ENCODE measurements around the gene FGFRL1. TPM values are rescaled to one million over a fixed set of nuclear protein-coding genes. Genes with fewer than 3 reads are reported as not detected.

Gene FGFRL1
- total and polyA plus RNA-seq, 2 donors from 2014 or later: 22.0 to 25.5 TPM

DNA sequence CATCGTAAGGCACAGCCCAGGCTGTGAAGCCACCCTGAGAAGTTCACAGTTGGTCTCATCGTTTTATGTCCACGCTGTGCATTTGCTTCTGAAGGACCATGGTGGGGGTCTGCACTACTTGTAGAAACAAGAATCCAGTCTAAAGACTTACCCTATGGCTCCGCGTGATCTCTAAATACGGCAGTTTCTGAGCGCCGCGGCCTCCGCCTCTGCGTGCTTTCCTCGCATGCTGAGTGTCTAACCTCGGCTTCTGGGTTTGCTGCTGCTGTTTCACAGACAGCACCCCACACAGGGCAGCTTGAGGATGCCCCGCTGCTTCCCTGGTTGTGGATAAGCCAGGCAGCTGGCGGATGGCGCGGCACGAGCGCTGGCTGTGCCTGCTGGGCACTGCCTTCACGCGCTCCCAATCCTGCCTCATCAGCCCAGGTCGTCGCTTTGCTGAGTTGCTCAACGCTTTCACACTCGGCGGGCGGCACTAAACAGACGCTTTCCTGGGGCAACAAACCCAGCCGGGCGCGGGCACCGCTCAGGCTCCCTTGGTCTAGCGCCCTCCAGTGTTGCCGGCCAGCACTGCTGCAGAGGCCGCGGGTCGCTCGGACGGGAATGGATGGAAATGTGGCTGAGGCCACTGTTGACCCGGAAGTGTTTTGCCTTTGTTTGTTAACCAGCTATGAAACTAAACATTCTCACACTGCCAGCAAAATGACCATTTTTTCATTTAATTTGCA lies 39.2 kb downstream of the FGFRL1 start:
- H3K9me3 ChIP-seq (ENCODE audit: control insufficient read depth in 2 of 3, insufficient read depth in 1 of 3, low read length in 3 of 3): no peaks in the 10 kb centered on the region
- intact Hi-C loops (cut with DNase I): no loop called here
- H3K4me1 ChIP-seq (ENCODE audit: control insufficient read depth in 2 of 3, insufficient read depth in 2 of 3, low read depth in 1 of 3, low read length in 3 of 3): peaks cover 0 to 5% (median 0%) of the 10 kb centered on the region in 3 donors
- no peak overlapping the region for H3K4me3 ChIP-seq (ENCODE audit: low read length in 3 of 3)
- H3K36me3 ChIP-seq (ENCODE audit: control insufficient read depth in 2 of 3, insufficient read depth in 3 of 3, low read length in 3 of 3): no peaks in the 10 kb centered on the region
- no peak overlapping the region for H3K9ac ChIP-seq (ENCODE audit: low read length in 3 of 3)
- TF ChIP-seq, protein P1, sequence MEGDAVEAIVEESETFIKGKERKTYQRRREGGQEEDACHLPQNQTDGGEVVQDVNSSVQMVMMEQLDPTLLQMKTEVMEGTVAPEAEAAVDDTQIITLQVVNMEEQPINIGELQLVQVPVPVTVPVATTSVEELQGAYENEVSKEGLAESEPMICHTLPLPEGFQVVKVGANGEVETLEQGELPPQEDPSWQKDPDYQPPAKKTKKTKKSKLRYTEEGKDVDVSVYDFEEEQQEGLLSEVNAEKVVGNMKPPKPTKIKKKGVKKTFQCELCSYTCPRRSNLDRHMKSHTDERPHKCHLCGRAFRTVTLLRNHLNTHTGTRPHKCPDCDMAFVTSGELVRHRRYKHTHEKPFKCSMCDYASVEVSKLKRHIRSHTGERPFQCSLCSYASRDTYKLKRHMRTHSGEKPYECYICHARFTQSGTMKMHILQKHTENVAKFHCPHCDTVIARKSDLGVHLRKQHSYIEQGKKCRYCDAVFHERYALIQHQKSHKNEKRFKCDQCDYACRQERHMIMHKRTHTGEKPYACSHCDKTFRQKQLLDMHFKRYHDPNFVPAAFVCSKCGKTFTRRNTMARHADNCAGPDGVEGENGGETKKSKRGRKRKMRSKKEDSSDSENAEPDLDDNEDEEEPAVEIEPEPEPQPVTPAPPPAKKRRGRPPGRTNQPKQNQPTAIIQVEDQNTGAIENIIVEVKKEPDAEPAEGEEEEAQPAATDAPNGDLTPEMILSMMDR (IDR thresholded peaks at IDR 0.05; ENCODE audit: borderline replicate concordance, extremely low read depth, insufficient read depth): peak; percentile 9
- DNase-seq (peak in 3 of 5 donors; percentile 50 to 69 (median 56)), FAIRE-seq (no peak)
- no peak overlapping the region for H3K27ac ChIP-seq (ENCODE audit: low read depth in 2 of 2, low read length in 2 of 2)
- H3K27me3 ChIP-seq (ENCODE audit: control insufficient read depth, insufficient read depth, low read length): peaks cover 3% of the 10 kb centered on the region

DNA sequence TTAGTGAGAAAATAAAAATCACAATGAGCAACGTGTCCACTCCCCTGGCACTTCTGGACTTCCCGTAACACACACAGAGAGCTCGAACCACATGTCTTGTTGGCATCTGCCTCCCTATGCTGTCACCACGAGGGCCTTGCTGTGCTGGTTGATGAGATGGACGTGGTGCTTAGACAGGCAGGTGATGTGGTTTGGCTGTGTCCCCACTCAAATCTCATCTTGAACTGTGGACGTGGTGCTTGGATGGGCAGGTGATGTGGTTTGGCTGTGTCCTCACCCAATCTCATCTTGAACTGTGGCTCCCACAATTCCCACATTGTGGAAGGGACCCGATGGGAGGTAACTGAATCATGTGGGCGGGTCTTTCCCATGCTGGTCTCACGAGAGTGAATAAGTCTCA lies 40.0 kb downstream of the FGFRL1 start:
- Histone ChIP-seq H3K9me3 (ENCODE audit: control insufficient read depth in 2 of 3, insufficient read depth in 1 of 3, low read length in 3 of 3) (no peaks in the 10 kb centered on the region), H3K27ac (ENCODE audit: low read depth in 2 of 2, low read length in 2 of 2) (no peak overlapping the region), H3K4me1 (ENCODE audit: control insufficient read depth in 2 of 3, insufficient read depth in 2 of 3, low read depth in 1 of 3, low read length in 3 of 3) (peaks cover 0 to 5% (median 0%) of the 10 kb centered on the region in 3 donors), H3K9ac (ENCODE audit: low read length in 3 of 3) (no peak overlapping the region), H3K4me3 (ENCODE audit: low read length in 3 of 3) (no peak overlapping the region), H3K27me3 (ENCODE audit: control insufficient read depth, insufficient read depth, low read length) (peaks cover 10% of the 10 kb centered on the region), H3K36me3 (ENCODE audit: control insufficient read depth in 2 of 3, insufficient read depth in 3 of 3, low read length in 3 of 3) (no peaks in the 10 kb centered on the region)
- FAIRE-seq (no peak), DNase-seq (peak in 1 of 5 donors; percentile 32)
- intact Hi-C loops (cut with DNase I): no loop called here
- TF ChIP-seq, protein P1 (IDR thresholded peaks at IDR 0.05; ENCODE audit: borderline replicate concordance, extremely low read depth, insufficient read depth): no peak

DNA sequence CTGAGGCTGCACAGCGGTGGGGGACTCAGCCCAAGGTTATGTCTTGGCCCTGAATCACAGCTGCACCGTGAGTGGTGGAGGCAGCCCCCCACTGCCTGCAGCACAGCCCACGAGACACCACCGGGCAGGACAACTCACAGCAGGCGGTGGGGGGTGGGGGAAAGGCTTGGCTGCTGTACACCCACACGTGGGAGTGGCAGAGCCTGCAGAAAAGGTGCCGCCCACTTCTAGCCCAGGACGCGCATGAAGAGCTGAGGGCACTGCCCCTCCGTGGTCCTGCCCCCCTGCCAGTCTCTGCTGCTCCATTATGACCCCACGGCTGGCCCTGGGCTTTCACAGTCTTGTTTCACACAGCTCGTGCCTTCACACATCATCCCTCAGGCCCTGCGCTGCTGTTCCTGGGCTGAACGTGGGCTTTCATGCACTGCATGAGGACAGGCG lies 40.8 kb downstream of the FGFRL1 start:
- H3K27ac ChIP-seq (ENCODE audit: low read depth in 2 of 2, low read length in 2 of 2): no peak overlapping the region
- TF ChIP-seq, protein P1 (IDR thresholded peaks at IDR 0.05; ENCODE audit: borderline replicate concordance, extremely low read depth, insufficient read depth): no peak
- intact Hi-C loops (cut with DNase I): no loop called here
- H3K4me3 ChIP-seq (ENCODE audit: low read length in 3 of 3): no peak overlapping the region
- H3K9ac ChIP-seq (ENCODE audit: low read length in 3 of 3): no peak overlapping the region
- H3K4me1 ChIP-seq (ENCODE audit: control insufficient read depth in 2 of 3, insufficient read depth in 2 of 3, low read depth in 1 of 3, low read length in 3 of 3): peaks cover 0 to 2% (median 0%) of the 10 kb centered on the region in 3 donors
- no peaks in the 10 kb centered on the region for H3K36me3 ChIP-seq (ENCODE audit: control insufficient read depth in 2 of 3, insufficient read depth in 3 of 3, low read length in 3 of 3)
- FAIRE-seq (no peak), DNase-seq (peak in 2 of 5 donors; percentile 68 to 70)
- peaks cover 12% of the 10 kb centered on the region for H3K27me3 ChIP-seq (ENCODE audit: control insufficient read depth, insufficient read depth, low read length)
- H3K9me3 ChIP-seq (ENCODE audit: control insufficient read depth in 2 of 3, insufficient read depth in 1 of 3, low read length in 3 of 3): no peaks in the 10 kb centered on the region
